Astrocyte of the cerebellum (primary cell): ENCODE data around the gene KDSR.
A peak's percentile ranks its signal among the peaks of the same experiment; 100 is the strongest.

Experiments
- DNase-seq: peaks from one replicate; pipeline ENCODE4 v3.0.0-alpha.2; 2011; ENCODE audit warnings: low read depth
- H3K4me3 ChIP-seq: 2 replicates; pipeline ENCODE4 v1.5.1; 2011; ENCODE audit warnings: mild to moderate bottlenecking, low read depth, low read length, moderate library complexity
- CTCF ChIP-seq: IDR thresholded peaks from 2 replicates; pipeline ENCODE4 v1.5.1; 2012; ENCODE audit warnings: low read length, low read depth, moderate library complexity, mild to moderate bottlenecking; ENCODE audit errors: missing control alignments
- in situ Hi-C: cut with HindIII; loops from 2 replicates; pipeline ENCODE4 v1.10.0; 2017; ENCODE audit warnings: low sequenced_read_pairs

The KDSR gene

GRCh38 chr18:63342206-63342605 is 24.8 kb downstream of the KDSR start:
- in situ Hi-C loops, result loop anchor here (10.0 kb wide), 1 partner anchor 63 kb away; no protein-coding TSS in a partner anchor
- no peak for DNase-seq
- peak; percentile 64 for TF ChIP-seq CTCF
- no peak overlapping the region for H3K4me3 ChIP-seq

- TF ChIP-seq CTCF, result peak; percentile 61
Observed at GRCh38 chr18:63339920-63340484, 27.0 kb downstream of the KDSR start.

DNA sequence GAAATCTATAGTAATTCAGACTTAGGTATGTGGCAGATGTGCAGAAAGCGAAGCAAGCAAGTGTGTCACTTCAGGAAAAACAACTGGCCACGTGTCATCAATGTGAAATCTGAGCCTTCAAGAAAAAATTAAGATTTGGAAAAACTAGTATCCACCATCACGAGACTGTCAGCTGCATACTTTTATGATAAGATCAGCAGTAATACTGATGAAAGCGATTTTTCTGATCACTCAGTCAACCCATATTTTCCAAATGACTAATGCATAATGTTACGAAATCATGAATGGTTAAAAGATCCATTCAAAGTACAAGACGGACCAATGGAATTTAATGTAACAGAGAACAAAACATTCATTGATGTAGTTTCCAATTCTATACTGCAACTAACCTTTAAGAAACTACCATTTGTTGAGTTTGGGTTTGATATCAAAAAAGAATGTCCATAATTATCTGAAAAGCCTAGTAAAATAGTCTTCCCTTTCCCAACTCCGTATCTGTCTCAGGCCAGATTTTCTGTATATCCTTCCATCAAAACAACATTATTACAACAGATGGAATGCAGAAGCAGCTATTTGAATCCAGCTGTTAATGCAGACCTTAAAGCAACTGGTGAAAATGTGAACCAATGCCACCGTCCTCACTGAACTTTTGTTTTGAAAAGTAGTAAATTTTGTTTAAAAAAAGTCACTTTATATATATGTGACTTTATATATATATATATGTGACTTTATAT is 30.5 kb downstream of the KDSR start:
- no peak for TF ChIP-seq CTCF
- in situ Hi-C loops, result no loop called here
- peak; percentile 81 for DNase-seq
- no peak overlapping the region for H3K4me3 ChIP-seq

More at GRCh38 chr18:63339920-63340484, 27.0 kb downstream of the KDSR start:
- in situ Hi-C loops, result loop anchor here (10.0 kb wide), 1 partner anchor 65 kb away; no protein-coding TSS in a partner anchor
- no peak for DNase-seq
- H3K4me3 ChIP-seq, result no peak overlapping the region

DNA sequence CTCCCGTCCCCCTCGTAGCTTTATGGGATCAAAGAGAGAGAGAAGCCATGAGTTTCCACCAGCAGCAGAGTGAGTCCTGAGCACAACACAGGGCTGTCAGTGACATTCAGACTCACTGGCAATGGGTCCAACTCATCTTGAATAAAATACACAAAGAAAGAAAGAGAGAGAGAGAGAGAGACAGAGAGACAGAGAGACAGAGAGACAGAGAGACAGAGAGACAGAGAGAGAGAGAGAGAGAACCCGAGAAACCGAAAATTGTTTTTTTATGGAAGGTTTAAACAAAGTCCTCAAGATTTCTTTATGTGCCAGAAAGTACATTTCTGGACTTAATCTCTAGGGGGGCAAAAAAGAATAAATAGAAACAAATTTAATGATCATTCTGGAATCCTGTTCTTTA is 35.9 kb downstream of the KDSR start:
- in situ Hi-C loops, result no loop called here
- H3K4me3 ChIP-seq, result no peak overlapping the region
- DNase-seq, result no peak
- no peak for TF ChIP-seq CTCF

DNA sequence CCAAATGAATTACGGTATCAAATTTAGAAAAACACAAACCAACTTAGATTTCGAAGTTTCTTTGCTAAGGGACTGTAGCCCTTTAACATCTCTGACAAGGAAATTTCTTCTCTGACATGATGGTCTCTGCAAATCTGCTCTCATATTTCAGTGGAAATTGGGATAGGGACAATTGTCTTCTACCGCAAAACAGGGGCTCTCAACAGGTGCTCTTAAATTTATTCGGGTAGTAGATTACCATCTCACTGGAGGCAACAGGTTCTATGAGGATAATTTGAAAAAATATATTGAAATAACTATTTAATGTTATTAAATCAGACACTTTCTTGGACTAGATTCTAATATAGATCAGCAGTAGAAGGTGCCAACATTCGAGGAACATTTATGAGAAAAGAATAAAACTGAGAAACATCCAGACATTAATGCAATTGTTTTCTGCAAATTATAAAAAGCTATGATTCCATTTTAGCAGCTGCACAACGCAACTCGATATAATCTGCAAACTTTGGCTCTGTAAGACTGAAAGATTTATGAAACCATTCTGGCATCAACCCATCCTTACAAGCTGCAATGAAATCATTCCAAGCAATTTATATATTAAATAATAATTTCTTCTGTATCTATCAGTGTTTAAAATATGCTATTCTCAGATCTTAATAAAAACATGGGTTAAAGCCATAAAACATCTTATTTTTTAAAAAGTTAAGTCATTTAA is 37.4 kb downstream of the KDSR start:
- no peak for DNase-seq
- H3K4me3 ChIP-seq, result no peak overlapping the region
- TF ChIP-seq CTCF, result no peak
- in situ Hi-C loops, result loop anchor here (5.0 kb wide), 2 partner anchors 217 to 312 kb away; no protein-coding TSS in a partner anchor

GRCh38 chr18:63326011-63326410 is 41.0 kb downstream of the KDSR start:
- in situ Hi-C loops, result loop anchor here (5.0 kb wide), 2 partner anchors 214 to 309 kb away; no protein-coding TSS in a partner anchor
- no peak for DNase-seq
- H3K4me3 ChIP-seq, result no peak overlapping the region
- no peak for TF ChIP-seq CTCF
